ENCODE results near the gene LRP1B.

LRP1B gene

DNA sequence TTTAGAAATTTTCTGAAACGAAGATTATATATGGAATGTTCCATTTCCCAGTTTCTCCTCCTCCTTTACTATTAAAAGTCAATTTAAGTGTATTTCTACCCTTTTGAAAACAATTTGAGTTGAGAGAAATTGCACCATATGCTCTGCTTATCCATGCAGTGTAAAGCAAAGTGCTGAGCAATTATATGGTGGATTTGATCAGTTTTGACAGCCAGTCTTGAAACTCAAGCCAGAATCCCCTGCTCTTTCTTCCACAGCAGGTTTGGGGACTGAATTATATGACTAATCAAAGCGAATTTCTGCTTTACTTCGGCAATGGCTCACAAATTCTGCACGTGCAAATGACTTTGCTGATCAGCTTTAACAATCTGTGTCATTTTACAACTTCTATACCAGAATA lies 1183.6 kb downstream of the LRP1B start:
- no peak overlapping the region for H3K9ac ChIP-seq (ENCODE audit: low read length)
- no peaks in the 10 kb centered on the region for H3K36me3 ChIP-seq (ENCODE audit: control insufficient read depth, insufficient read depth, low read length)
- no peak overlapping the region for H3K18ac ChIP-seq (ENCODE audit: low read length)
- no peak overlapping the region for H3K4ac ChIP-seq (ENCODE audit: low read depth, low read length)
- no CpG with 5 or more reads among the region's 4 CpGs for WGBS (ENCODE audit: extremely low coverage, insufficient coverage, low lambda C conversion rate)
- no peak overlapping the region for H3K56ac ChIP-seq (ENCODE audit: low read length)
- no peak overlapping the region for H4K8ac ChIP-seq (ENCODE audit: low read depth, low read length)
- no peak overlapping the region for H3K23ac ChIP-seq (ENCODE audit: low read length)
- H2BK15ac ChIP-seq (replicated peaks; ENCODE audit: low read depth): no peak overlapping the region
- no peaks in the 10 kb centered on the region for H3K79me2 ChIP-seq (ENCODE audit: control insufficient read depth, insufficient read depth, low read length)
- no peak overlapping the region for H3K27ac ChIP-seq (ENCODE audit: low read depth, low read length)
- H3K4me2 ChIP-seq (ENCODE audit: low read length): no peak overlapping the region
- no peak overlapping the region for H2AK5ac ChIP-seq (ENCODE audit: low read length)
- H2BK120ac ChIP-seq (ENCODE audit: low read depth, low read length): no peak overlapping the region
- no peaks in the 10 kb centered on the region for H3K79me1 ChIP-seq (ENCODE audit: low read length)
- no peak overlapping the region for H2BK5ac ChIP-seq (ENCODE audit: low read length)
- H4K5ac ChIP-seq (ENCODE audit: low read length): no peak overlapping the region
- H3K4me3 ChIP-seq (ENCODE audit: low read length): no peak overlapping the region
- H3K27me3 ChIP-seq (ENCODE audit: insufficient read depth, low read length, poor library complexity): no peaks in the 10 kb centered on the region
- no peaks in the 10 kb centered on the region for H3K4me1 ChIP-seq (ENCODE audit: control insufficient read depth, low read depth, low read length)
- no peak for DNase-seq

DNA sequence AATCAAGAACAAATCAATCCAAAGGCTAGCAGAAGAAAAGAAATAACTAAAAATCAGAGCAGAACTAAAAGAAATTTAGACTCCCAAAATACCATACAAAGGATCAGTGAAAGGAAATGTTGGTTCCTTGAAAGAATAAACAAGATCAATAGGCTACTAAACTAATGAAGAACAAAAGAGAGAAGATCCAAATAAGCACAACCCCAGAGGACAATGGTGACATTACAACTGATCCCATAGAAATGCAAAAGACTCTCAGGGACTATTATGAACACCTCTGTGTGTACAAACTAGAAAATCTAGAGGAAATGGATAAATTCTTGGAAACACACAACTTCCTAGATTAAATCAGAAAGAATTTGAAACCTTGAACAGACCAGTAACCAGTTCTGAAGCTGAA lies 1186.9 kb downstream of the LRP1B start:
- H2AK5ac ChIP-seq (ENCODE audit: low read length): no peak overlapping the region
- H3K56ac ChIP-seq (ENCODE audit: low read length): no peak overlapping the region
- no peak overlapping the region for H3K4ac ChIP-seq (ENCODE audit: low read depth, low read length)
- no peak overlapping the region for H3K23ac ChIP-seq (ENCODE audit: low read length)
- H3K4me3 ChIP-seq (ENCODE audit: low read length): no peak overlapping the region
- no peaks in the 10 kb centered on the region for H3K79me2 ChIP-seq (ENCODE audit: control insufficient read depth, insufficient read depth, low read length)
- no peak for DNase-seq
- no peaks in the 10 kb centered on the region for H3K27me3 ChIP-seq (ENCODE audit: insufficient read depth, low read length, poor library complexity)
- no peaks in the 10 kb centered on the region for H3K36me3 ChIP-seq (ENCODE audit: control insufficient read depth, insufficient read depth, low read length)
- H3K18ac ChIP-seq (ENCODE audit: low read length): no peak overlapping the region
- no peaks in the 10 kb centered on the region for H3K4me1 ChIP-seq (ENCODE audit: control insufficient read depth, low read depth, low read length)
- H3K4me2 ChIP-seq (ENCODE audit: low read length): no peak overlapping the region
- no peak overlapping the region for H3K9ac ChIP-seq (ENCODE audit: low read length)
- H2BK15ac ChIP-seq (replicated peaks; ENCODE audit: low read depth): no peak overlapping the region
- H4K5ac ChIP-seq (ENCODE audit: low read length): no peak overlapping the region
- H4K8ac ChIP-seq (ENCODE audit: low read depth, low read length): no peak overlapping the region
- no peaks in the 10 kb centered on the region for H3K79me1 ChIP-seq (ENCODE audit: low read length)
- no peak overlapping the region for H2BK120ac ChIP-seq (ENCODE audit: low read depth, low read length)
- H3K27ac ChIP-seq (ENCODE audit: low read depth, low read length): no peak overlapping the region
- no peak overlapping the region for H2BK5ac ChIP-seq (ENCODE audit: low read length)

DNA sequence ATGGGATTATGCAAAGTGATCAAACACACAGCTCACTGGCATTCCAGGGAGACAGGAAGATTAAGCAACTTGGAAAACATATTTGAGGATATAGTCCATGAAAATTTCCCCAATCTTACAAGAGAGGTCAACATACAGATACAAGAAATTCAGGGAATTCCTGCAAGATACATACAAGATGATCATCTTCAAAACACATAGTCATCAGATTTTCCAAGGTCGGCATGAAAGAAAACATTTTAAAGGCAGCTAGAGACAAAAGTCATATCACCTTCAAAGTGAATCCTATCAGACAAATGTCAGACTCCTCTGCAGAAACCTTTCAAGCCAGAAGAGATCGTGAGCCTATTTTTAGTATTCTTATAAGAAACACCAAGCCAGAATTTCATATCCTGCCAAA lies 1188.5 kb downstream of the LRP1B start:
- Histone ChIP-seq H2BK5ac (ENCODE audit: low read length) (no peak overlapping the region), H2BK120ac (ENCODE audit: low read depth, low read length) (no peak overlapping the region), H2AK5ac (ENCODE audit: low read length) (no peak overlapping the region), H3K4me1 (ENCODE audit: control insufficient read depth, low read depth, low read length) (no peaks in the 10 kb centered on the region), H3K23ac (ENCODE audit: low read length) (no peak overlapping the region), H3K36me3 (ENCODE audit: control insufficient read depth, insufficient read depth, low read length) (no peaks in the 10 kb centered on the region), H4K8ac (ENCODE audit: low read depth, low read length) (no peak overlapping the region), H3K4me3 (ENCODE audit: low read length) (no peak overlapping the region), H4K5ac (ENCODE audit: low read length) (no peak overlapping the region), H3K4ac (ENCODE audit: low read depth, low read length) (no peak overlapping the region), H3K79me1 (ENCODE audit: low read length) (no peaks in the 10 kb centered on the region), H3K27me3 (ENCODE audit: insufficient read depth, low read length, poor library complexity) (no peaks in the 10 kb centered on the region), H3K56ac (ENCODE audit: low read length) (no peak overlapping the region), H3K18ac (ENCODE audit: low read length) (no peak overlapping the region), H3K79me2 (ENCODE audit: control insufficient read depth, insufficient read depth, low read length) (no peaks in the 10 kb centered on the region), H3K9ac (ENCODE audit: low read length) (no peak overlapping the region), H2BK15ac (replicated peaks; ENCODE audit: low read depth) (no peak overlapping the region), H3K27ac (ENCODE audit: low read depth, low read length) (no peak overlapping the region), H3K4me2 (ENCODE audit: low read length) (no peak overlapping the region)
- no CpG with 5 or more reads among the region's 2 CpGs for WGBS (ENCODE audit: extremely low coverage, insufficient coverage, low lambda C conversion rate)
- DNase-seq: no peak

DNA sequence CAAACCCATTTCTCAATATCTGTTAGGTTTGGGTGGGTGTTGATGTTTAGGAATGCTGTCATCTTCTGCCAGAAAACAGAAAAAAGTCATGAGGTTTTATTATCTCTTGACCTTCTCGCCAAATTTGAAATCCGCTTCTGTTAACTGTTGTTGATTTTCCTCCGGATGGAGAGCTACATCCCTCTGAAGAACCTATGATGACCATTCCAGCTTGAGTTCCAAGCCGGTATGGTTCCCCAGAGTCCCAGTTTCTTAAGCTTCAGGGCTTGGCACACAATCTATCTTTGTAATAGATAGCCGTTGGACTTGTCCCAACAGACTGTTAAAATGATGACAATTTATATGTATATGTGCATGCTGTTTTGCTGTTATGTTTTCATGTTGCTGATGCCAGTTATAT lies 1201.0 kb downstream of the LRP1B start:
- H2AK5ac ChIP-seq (ENCODE audit: low read length): no peak overlapping the region
- H3K23ac ChIP-seq (ENCODE audit: low read length): no peak overlapping the region
- H4K8ac ChIP-seq (ENCODE audit: low read depth, low read length): no peak overlapping the region
- no peak overlapping the region for H3K4ac ChIP-seq (ENCODE audit: low read depth, low read length)
- no peak overlapping the region for H2BK5ac ChIP-seq (ENCODE audit: low read length)
- DNase-seq: no peak
- no peak overlapping the region for H2BK15ac ChIP-seq (replicated peaks; ENCODE audit: low read depth)
- no peaks in the 10 kb centered on the region for H3K4me1 ChIP-seq (ENCODE audit: control insufficient read depth, low read depth, low read length)
- H3K4me2 ChIP-seq (ENCODE audit: low read length): no peak overlapping the region
- WGBS (ENCODE audit: extremely low coverage, insufficient coverage, low lambda C conversion rate): no CpG with 5 or more reads among the region's 5 CpGs
- no peak overlapping the region for H3K56ac ChIP-seq (ENCODE audit: low read length)
- no peak overlapping the region for H4K5ac ChIP-seq (ENCODE audit: low read length)
- H3K36me3 ChIP-seq (ENCODE audit: control insufficient read depth, insufficient read depth, low read length): no peaks in the 10 kb centered on the region
- H3K79me1 ChIP-seq (ENCODE audit: low read length): no peaks in the 10 kb centered on the region
- H3K18ac ChIP-seq (ENCODE audit: low read length): no peak overlapping the region
- no peak overlapping the region for H3K27ac ChIP-seq (ENCODE audit: low read depth, low read length)
- H3K4me3 ChIP-seq (ENCODE audit: low read length): no peak overlapping the region
- H2BK120ac ChIP-seq (ENCODE audit: low read depth, low read length): no peak overlapping the region
- H3K79me2 ChIP-seq (ENCODE audit: control insufficient read depth, insufficient read depth, low read length): no peaks in the 10 kb centered on the region
- H3K27me3 ChIP-seq (ENCODE audit: insufficient read depth, low read length, poor library complexity): no peaks in the 10 kb centered on the region
- H3K9ac ChIP-seq (ENCODE audit: low read length): no peak overlapping the region

DNA sequence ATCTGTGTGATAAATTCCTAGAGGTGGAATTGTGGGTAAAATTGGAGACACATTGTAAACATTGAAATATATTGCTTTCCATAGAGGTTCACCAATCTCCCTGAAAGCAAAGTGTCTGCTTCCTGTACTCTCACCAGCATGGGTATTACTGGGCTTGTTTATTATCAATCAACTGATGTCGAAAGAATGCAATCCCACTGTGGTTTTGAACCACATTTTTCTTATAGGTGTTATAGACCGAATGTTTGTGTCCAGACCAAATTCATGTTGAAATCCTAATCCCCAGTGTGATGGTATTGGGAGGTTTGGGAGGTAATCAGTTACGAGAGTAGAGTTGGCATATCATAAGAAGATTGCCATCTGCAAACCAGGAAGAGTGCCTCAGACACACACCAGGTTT lies 1212.4 kb downstream of the LRP1B start:
- Histone ChIP-seq H3K36me3 (ENCODE audit: control insufficient read depth, insufficient read depth, low read length) (no peaks in the 10 kb centered on the region), H3K9ac (ENCODE audit: low read length) (no peak overlapping the region), H3K4me3 (ENCODE audit: low read length) (no peak overlapping the region), H4K8ac (ENCODE audit: low read depth, low read length) (no peak overlapping the region), H3K79me2 (ENCODE audit: control insufficient read depth, insufficient read depth, low read length) (no peaks in the 10 kb centered on the region), H2BK5ac (ENCODE audit: low read length) (no peak overlapping the region), H3K4ac (ENCODE audit: low read depth, low read length) (no peak overlapping the region), H2AK5ac (ENCODE audit: low read length) (no peak overlapping the region), H2BK15ac (replicated peaks; ENCODE audit: low read depth) (peak overlapping the region; percentile 85), H3K27me3 (ENCODE audit: insufficient read depth, low read length, poor library complexity) (no peaks in the 10 kb centered on the region), H2BK120ac (ENCODE audit: low read depth, low read length) (no peak overlapping the region), H3K23ac (ENCODE audit: low read length) (no peak overlapping the region), H4K5ac (ENCODE audit: low read length) (no peak overlapping the region), H3K79me1 (ENCODE audit: low read length) (no peaks in the 10 kb centered on the region), H3K27ac (ENCODE audit: low read depth, low read length) (no peak overlapping the region), H3K4me2 (ENCODE audit: low read length) (no peak overlapping the region), H3K56ac (ENCODE audit: low read length) (no peak overlapping the region), H3K18ac (ENCODE audit: low read length) (no peak overlapping the region), H3K4me1 (ENCODE audit: control insufficient read depth, low read depth, low read length) (no peaks in the 10 kb centered on the region)
- DNase-seq: no peak
- WGBS (ENCODE audit: extremely low coverage, insufficient coverage, low lambda C conversion rate): no CpG with 5 or more reads among the region's 3 CpGs

DNA sequence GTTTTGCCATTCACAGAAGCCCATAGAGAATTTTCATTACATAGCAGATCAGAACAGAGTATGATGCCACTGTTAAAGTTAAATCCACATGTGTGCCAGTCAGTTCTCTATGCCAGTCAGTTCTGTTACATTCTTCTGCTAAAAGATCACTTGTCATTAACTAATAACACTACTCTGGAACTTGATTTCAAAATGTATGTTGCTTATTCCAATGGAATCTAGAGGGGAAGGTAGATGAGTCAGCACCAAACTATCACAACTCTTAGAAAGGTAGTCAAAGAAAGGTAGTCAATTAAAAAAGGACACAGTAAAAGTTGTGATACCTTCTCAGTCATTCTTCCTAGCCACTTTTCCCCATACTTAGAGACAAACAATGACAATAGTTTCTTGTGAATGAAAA lies 1214.4 kb downstream of the LRP1B start:
- Histone ChIP-seq H2AK5ac (ENCODE audit: low read length) (no peak overlapping the region), H4K5ac (ENCODE audit: low read length) (no peak overlapping the region), H2BK5ac (ENCODE audit: low read length) (no peak overlapping the region), H3K79me1 (ENCODE audit: low read length) (no peaks in the 10 kb centered on the region), H3K4me3 (ENCODE audit: low read length) (no peak overlapping the region), H3K23ac (ENCODE audit: low read length) (no peak overlapping the region), H3K4me1 (ENCODE audit: control insufficient read depth, low read depth, low read length) (no peaks in the 10 kb centered on the region), H3K9ac (ENCODE audit: low read length) (no peak overlapping the region), H3K56ac (ENCODE audit: low read length) (no peak overlapping the region), H3K27me3 (ENCODE audit: insufficient read depth, low read length, poor library complexity) (no peaks in the 10 kb centered on the region), H3K4ac (ENCODE audit: low read depth, low read length) (no peak overlapping the region), H4K8ac (ENCODE audit: low read depth, low read length) (no peak overlapping the region), H2BK120ac (ENCODE audit: low read depth, low read length) (no peak overlapping the region), H3K79me2 (ENCODE audit: control insufficient read depth, insufficient read depth, low read length) (no peaks in the 10 kb centered on the region), H3K36me3 (ENCODE audit: control insufficient read depth, insufficient read depth, low read length) (no peaks in the 10 kb centered on the region), H3K18ac (ENCODE audit: low read length) (no peak overlapping the region), H2BK15ac (replicated peaks; ENCODE audit: low read depth) (no peak overlapping the region), H3K27ac (ENCODE audit: low read depth, low read length) (no peak overlapping the region), H3K4me2 (ENCODE audit: low read length) (no peak overlapping the region)
- DNase-seq: no peak
